ENCODE results near the gene CCM2L. TPM values are rescaled to one million over a fixed set of nuclear protein-coding genes. Genes with fewer than 3 reads are reported as not detected.

The CCM2L gene
- total RNA-seq, result 2.9 TPM

- FAIRE-seq, result no peak
- no peak for DNase-seq (ENCODE audit: low spot score in 2 of 2)
Observed at GRCh38 chr20:32010101-32010500, at the start of gene CCM2L. TSS of gene CCM2L (plus strand) at chr20:32010438. CDS start at chr20:32010455, 17 bp downstream.

DNA sequence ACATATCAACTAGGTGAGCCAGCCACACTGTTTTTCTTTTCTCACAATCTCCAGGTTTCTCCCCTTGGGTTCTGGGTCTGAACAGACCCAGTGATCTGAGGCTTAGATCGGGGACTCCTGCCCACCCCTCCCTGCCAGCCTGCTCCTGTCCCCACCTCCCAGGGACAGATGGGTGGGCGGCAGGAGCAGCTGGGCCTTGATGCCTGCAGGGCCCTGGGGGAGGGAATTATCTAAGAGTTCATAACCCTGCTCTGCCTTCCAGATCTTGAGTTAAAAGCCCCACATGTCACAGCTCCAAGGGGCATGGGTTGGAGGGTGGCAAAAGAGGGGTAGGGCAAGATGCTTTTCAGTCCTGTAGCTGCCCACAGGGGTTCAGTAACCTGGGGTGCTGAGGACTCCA, 47.5 kb upstream of the CCM2L start:
- FAIRE-seq, result no peak

DNA sequence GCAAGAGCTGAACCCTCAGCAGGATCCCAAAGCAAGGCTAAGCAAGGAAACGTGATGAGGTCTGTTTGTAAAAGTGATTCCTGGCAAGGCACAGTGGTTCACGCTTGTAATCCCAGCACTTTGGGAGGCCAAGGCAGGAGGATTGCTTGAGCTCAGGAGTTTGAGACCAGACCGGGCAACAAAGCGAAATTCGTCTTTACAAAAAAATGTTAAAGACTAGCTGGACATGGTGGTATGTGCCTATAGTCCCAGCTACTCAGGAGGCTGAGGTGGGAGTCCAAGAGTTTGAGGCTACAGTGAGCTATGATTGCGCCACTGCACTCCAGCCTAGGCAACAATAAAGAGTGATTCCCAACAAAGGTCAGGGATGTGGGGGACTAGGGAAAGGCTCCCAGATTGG, 46.3 kb upstream of the CCM2L start:
- DNase-seq (ENCODE audit: low spot score in 2 of 2) (no peak), FAIRE-seq (no peak)

More for the DNA sequence above, 47.5 kb upstream of the CCM2L start:
- DNase-seq (ENCODE audit: low spot score in 2 of 2), result no peak

DNA sequence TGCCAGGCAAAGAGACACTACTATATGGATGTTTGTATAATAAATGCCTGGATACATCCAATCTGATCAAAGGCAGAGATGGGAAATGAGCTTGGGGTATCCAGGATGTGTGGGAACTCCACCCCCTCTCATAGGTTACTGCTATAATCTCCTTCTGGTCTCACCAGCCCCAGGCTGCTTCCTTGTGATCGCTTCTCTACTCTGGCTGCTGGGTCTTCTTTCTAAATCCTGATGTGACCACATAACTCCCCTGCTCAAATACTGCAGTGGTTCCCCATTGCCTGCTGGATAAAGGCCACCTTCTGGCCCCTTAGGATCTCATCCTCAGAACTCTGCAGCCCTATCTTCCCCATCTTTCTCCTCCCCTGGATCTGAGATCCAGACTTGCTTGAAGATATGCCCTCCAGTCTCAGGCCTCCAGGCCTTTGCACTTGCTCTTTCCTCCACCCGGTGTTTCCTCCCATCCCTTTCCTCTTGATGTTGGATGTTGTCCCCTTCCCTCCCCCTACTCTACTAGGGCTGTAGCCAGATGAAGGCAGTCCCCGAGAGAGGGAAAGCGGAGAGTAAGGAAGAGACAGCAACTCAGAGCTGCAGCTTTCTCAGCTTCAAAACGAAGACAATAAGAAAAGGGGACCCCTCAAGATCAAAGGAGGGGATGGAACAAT, 43.1 kb upstream of the CCM2L start:
- DNase-seq (ENCODE audit: low spot score in 2 of 2) (no peak), FAIRE-seq (no peak)

- no peak for FAIRE-seq
Observed at GRCh38 chr20:31967830-31968249, 42.4 kb upstream of the CCM2L start, which contains the start of gene XKR7. TSS of gene XKR7 (plus strand) at chr20:31968151. CDS start at chr20:31968176, 25 bp downstream.

DNA sequence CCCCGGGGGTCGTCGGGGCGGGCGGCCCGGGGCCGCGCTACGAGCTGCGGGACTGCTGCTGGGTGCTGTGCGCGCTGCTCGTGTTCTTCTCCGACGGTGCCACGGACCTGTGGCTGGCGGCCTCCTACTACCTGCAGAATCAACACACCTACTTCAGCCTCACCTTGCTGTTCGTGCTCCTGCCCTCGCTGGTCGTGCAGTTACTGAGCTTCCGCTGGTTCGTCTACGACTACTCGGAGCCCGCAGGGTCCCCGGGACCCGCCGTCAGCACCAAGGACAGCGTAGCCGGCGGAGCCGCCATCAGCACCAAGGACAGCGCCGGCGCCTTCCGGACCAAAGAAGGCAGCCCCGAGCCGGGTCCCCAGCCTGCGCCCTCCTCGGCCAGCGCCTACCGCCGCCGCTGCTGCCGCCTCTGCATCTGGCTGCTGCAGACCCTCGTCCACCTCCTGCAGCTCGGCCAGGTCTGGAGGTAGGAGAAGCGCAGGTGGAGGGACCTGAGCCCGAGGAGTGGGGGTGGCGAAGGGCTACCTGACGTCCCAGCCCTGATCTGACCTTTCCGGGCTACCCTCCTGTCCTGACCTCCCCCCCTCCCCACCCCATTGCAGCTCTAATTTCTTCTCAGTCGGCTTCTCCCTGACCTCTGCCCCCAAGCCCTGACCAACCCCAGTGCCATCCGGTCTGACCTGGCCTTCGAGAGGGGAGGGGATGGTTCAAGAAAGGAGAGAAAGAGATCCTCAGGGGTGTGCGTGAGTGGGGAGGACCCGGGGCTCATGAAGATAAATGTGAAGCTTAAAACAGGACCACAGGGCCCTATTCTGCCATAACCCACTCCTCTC, 41.7 kb upstream of the CCM2L start:
- peak; percentile 90 to 91 for DNase-seq (ENCODE audit: low spot score in 2 of 2)
- no peak for FAIRE-seq

More at GRCh38 chr20:31967830-31968249, 42.4 kb upstream of the CCM2L start, which contains the start of gene XKR7:
- DNase-seq (ENCODE audit: low spot score in 2 of 2), result peak; percentile 49 to 55

- DNase-seq (ENCODE audit: low spot score in 2 of 2) (no peak), FAIRE-seq (no peak)
Observed at GRCh38 chr20:31969991-31970390, 40.2 kb upstream of the CCM2L start.

DNA sequence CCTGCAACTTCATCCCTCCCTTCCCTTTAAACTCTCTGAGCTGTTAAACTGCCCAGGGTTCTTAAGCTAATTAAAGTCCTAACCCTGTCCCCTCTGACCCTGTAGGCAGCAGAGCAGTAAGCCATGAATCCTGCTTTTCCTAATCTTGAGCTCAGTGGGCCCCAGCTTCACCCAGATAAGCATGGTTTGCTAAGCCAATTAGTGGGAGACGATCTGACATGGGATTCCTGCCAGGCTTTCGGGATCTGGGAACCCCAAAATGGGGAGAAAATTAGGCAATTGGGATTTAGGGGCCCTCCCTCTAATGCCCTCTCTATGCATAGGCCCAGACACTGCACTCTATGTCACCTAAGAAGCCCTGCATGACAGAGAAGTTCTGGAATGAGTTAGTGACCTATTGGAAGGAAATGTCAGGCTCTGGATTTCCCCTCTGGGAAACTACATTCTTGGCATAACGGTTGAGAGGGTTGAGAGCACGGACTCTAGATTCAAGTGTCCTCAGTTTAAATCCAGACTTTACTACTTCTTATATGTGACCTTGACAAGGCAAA, 37.7 kb upstream of the CCM2L start:
- FAIRE-seq, result no peak

DNA sequence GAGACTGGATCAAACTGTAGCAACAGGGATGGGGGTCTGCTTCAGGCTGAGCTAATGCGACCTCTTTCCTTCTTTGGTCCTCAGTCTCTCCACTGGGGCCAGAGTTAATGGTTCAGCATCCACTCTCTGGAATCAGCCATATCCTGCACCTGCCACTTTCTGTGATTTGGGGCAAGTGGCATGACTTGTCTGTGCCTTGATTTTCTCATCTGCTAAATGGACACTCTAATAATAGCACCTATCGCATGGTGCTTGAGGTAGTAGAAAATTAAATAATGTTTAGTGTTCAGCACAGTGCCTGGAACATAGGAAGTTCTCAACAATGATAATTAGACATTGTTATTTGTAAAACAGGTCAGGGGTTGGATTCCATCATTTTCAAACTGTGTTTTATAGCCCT, 35.9 kb upstream of the CCM2L start:
- FAIRE-seq (no peak), DNase-seq (ENCODE audit: low spot score in 2 of 2) (no peak)

More for the DNA sequence above, 37.7 kb upstream of the CCM2L start:
- no peak for DNase-seq (ENCODE audit: low spot score in 2 of 2)

DNA sequence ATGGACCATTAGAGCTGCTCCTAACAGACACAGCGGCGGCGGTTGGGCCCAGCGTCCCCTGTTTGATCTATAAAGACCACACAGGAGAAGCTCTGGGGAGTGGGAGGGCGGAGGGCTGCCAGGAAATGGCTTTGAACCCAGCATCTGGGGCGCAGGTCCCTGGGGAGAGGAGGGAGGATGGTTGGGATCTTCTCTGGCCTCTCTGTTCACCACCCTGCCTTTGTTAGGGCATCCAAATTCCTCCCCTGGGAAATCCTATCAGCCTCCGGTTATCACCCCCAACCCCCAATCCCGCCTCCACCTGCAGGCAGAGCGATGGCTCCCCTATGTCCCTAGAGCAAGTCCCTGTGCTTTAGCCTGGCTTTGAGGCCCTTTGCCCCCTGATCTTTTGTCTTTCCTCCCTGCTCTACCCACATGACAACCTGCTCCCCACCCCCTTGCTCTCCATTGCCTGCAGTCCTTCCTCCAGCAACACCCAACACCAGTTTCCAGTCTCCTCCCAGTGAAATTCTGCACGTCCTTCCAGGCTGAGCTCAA, 35.2 kb upstream of the CCM2L start:
- no peak for DNase-seq (ENCODE audit: low spot score in 2 of 2)
- no peak for FAIRE-seq

- FAIRE-seq (no peak), DNase-seq (ENCODE audit: low spot score in 2 of 2) (no peak)
Observed at GRCh38 chr20:31975874-31976273, 34.4 kb upstream of the CCM2L start.

- FAIRE-seq (no peak), DNase-seq (ENCODE audit: low spot score in 2 of 2) (no peak)
Observed at GRCh38 chr20:31977080-31977479, 33.2 kb upstream of the CCM2L start.

DNA sequence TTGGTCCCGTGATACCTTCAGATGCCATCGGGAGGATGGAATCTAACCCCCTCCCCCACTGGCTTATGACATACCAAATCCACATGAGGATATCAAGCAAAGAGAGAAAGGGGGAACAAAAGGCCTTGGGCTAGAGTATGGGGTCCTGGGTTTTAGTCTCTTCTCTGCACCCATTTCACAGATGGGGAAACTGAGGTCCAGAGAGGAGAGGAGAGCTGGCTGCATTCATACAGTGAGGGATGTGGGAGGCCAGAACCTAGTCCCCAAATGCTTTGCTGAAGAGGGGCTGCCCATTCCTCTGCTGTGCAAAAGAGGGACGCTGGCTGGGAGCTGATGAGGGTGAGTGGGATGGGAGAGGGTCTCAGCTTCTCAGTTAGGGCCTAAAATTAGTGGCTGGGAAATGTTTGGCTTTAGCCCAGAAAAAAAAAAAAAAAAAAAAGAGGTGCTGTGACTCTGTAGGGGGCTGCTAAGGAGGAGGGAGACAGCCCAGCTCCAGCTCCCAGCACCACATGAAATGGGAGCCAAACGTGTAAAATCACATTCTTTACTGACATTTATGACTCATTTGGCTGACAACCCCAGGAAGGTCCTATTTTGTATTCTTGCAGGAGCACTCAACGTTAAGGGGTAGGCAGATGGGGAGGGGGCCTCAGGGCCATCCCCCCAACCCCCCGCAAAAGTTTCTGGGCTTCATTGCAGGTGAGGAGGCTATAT, 30.4 kb upstream of the CCM2L start:
- FAIRE-seq (no peak), DNase-seq (ENCODE audit: low spot score in 2 of 2) (no peak)

- FAIRE-seq (no peak), DNase-seq (ENCODE audit: low spot score in 2 of 2) (no peak)
Observed at GRCh38 chr20:31981784-31982183, 28.5 kb upstream of the CCM2L start.

- no peak for FAIRE-seq
- no peak for DNase-seq (ENCODE audit: low spot score in 2 of 2)
Observed at GRCh38 chr20:31984981-31985471, 25.2 kb upstream of the CCM2L start.

GRCh38 chr20:31987744-31988143, 22.5 kb upstream of the CCM2L start:
- FAIRE-seq, result no peak
- no peak for DNase-seq (ENCODE audit: low spot score in 2 of 2)

GRCh38 chr20:31988430-31989015, 21.7 kb upstream of the CCM2L start:
- DNase-seq (ENCODE audit: low spot score in 2 of 2) (no peak), FAIRE-seq (no peak)

DNA sequence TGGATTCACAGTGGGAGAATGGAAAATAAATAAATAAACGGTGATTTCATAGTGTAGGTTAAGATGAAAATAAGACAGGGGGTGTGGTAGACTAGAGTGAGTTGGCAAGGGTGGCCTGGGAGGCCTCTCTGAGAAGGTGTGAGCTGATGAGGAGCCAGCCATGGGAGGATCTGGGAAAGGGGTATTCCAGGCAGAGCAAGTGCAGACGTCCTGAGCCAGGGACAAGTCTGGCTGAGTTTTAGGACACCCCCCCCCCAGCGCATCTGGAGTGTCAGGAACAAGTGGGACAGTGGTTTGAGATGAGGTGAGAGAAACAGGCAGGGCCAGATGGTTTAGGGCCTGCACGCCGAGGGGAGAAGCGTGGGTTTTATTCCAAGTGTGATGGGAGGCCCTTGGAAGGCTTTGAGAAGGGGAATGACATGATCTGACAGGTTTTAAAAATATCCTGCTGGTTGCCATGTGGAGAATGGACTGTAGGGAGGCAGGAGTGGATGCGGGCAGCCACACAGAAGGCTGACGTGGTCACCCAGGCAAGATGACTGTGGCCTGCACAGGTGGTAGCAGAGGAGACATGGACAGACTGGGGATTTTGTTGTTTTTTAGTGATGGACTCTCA, 21.1 kb upstream of the CCM2L start:
- DNase-seq (ENCODE audit: low spot score in 2 of 2) (no peak), FAIRE-seq (no peak)

DNA sequence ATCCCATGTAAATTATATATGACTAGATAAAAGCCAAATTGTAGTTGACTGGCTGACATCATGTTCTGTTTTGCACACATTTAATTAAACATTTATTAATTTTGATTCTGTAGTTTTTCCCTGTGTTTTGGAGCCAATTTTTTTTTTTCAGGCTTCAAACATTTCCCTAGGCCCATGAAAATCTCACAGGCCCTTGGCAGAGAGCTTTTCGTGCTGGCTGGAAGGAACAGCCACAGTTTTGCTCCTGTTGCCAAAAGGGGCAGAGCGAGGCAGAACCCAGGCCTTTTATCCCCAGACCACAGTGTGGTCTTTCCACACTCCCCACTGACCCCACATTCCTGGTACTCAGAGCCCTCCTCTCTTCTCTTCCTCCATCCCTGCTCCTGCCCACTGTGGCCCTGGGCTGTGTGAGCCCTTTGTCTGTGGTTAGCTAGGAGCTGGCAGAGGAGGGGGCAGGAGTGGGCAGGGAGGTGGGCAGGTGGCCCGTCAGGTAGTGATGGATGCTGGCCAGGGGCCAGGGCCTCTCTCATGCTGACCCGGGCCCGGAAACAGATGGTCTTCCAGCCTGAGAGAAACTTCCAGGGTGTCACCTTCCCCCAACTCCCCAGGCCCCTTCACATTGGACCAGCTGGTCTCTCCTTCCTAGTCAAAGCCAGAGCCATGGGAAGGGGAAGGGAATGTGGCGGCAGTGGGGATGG, 19.4 kb upstream of the CCM2L start:
- FAIRE-seq (no peak), DNase-seq (ENCODE audit: low spot score in 2 of 2) (no peak)
